ENCODE results near the gene DENND1C.

DNA sequence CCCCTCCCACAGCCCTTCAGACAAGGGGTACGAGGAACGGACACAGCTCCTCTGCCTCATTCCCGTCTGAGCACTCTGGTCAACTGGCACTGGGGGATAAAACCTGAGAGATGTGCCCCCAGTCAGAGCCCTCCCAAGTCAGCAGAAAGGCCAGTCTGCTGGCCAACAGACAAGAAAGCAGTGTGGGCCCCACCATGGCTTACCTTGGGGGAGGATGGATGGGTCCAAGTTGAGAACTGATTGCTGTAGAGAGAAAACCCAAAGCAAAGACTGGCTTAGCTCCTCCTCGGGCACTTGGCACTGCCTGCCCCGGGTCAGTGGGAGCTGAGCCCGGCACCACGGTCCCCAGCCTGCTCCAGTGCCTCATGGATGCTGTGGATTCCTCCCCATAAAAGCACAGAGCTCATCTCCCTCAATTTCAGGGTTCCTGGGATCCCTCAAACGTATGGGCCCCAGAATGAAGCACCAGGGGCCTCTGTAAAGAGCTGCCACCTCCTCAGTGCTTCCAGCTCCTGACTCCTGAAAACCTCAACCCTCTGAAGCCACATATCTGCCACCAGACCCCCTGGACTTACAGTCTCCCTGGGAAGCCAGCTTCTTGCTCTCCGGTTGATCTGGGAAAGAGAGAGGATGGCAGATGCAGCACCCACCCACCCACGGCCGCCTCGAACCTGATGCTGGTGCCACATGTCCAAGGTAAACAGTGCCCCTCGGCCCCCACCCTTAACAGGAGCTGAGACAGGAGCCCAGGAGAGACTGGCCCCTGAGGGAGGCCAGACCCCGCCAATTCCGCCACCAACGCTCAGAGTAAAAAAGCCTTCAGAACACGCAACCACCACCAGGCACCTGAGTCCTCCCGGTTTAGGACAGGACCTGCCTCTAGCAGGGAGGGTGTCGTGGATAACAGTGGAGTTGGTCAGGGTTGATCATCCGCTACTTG is 60.2 kb downstream of the DENND1C start:
- no peak for TF ChIP-seq CTCF (IDR thresholded peaks at IDR 0.05)
- TF ChIP-seq EHMT2 (IDR thresholded peaks at IDR 0.05; ENCODE audit: low read depth), result no peak
- TF ChIP-seq HOXA7 (CRISPR knock-in tag; IDR thresholded peaks at IDR 0.05), result no peak

All from A549 (cell line).